ENCODE data around the gene NDST1.

GRCh38 chr5:150590979-150591695, 83.2 kb downstream of the NDST1 start:
- TF ChIP-seq EZH2 (IDR thresholded peaks at IDR 0.05; ENCODE audit: insufficient read depth, poor library complexity, severe bottlenecking) (no peak), EZH2phosphoT487 (IDR thresholded peaks at IDR 0.05; ENCODE audit: insufficient read depth, low read depth) (no peak)

Measured in GM23248 (cell line).